Measurements from ENCODE around the gene HINT1.

Gene HINT1

GRCh38 chr5:131165119-131165727 is at the start of gene HINT1:
TSS of gene HINT1 (minus strand) at chr5:131165256. CDS start at chr5:131165205, 51 bp downstream.
- Histone ChIP-seq H3K4me2 (ENCODE audit: low read depth, low read length, poor library complexity, severe bottlenecking) (peak within 1 kb of the TSS; percentile 92), H3F3A (ENCODE audit: low read depth) (no peaks in the 10 kb centered on the region), H3K4me1 (ENCODE audit: insufficient read depth, low read length, poor library complexity, severe bottlenecking) (peaks cover 16% of the 10 kb centered on the region), H3K4me3 (ENCODE audit: low read length, poor library complexity, severe bottlenecking) (peak within 1 kb of the TSS; percentile 92), H3K9me2 (replicated peaks; ENCODE audit: low read depth, low read length) (no peaks in the 10 kb centered on the region), H3K9ac (ENCODE audit: low read depth, low read length, poor library complexity, severe bottlenecking) (peak within 1 kb of the TSS; percentile 94), H3K36me3 (ENCODE audit: insufficient read depth, low read length) (peaks cover 12% of the 10 kb centered on the region; the same call in 1 of the 2 replicates), H2AFZ (ENCODE audit: low read length) (peak within 1 kb of the TSS; percentile 94), H4K20me1 (ENCODE audit: insufficient read depth, low read length, poor library complexity, severe bottlenecking) (peaks cover 27% of the 10 kb centered on the region), H3K79me2 (ENCODE audit: insufficient read depth, low read length) (peaks cover 44% of the 10 kb centered on the region), H3K9me3 (ENCODE audit: insufficient read depth, low read depth, low read length) (no peaks in the 10 kb centered on the region), H3K27me3 (ENCODE audit: insufficient read depth, low read length, poor library complexity, severe bottlenecking) (no peaks in the 10 kb centered on the region)
- no peak for TF ChIP-seq EZH2phosphoT487 (IDR thresholded peaks at IDR 0.05; ENCODE audit: borderline replicate concordance)

GRCh38 chr5:131214609-131215227 is 49.7 kb upstream of the HINT1 start:
- no peak overlapping the region for H2AFZ ChIP-seq (ENCODE audit: low read length)
- no peaks in the 10 kb centered on the region for H3K27me3 ChIP-seq (ENCODE audit: insufficient read depth, low read length, poor library complexity, severe bottlenecking)
- peaks cover 80% of the 10 kb centered on the region for H3K79me2 ChIP-seq (ENCODE audit: insufficient read depth, low read length)
- H3K9me3 ChIP-seq (ENCODE audit: insufficient read depth, low read depth, low read length) = no peaks in the 10 kb centered on the region
- peaks cover 39% of the 10 kb centered on the region for H3K4me1 ChIP-seq (ENCODE audit: insufficient read depth, low read length, poor library complexity, severe bottlenecking)
- H4K20me1 ChIP-seq (ENCODE audit: insufficient read depth, low read length, poor library complexity, severe bottlenecking) = no peaks in the 10 kb centered on the region
- H3K9me2 ChIP-seq (replicated peaks; ENCODE audit: low read depth, low read length) = no peaks in the 10 kb centered on the region
- peaks cover 4% of the 10 kb centered on the region for H3F3A ChIP-seq (ENCODE audit: low read depth)
- H3K4me3 ChIP-seq (ENCODE audit: low read length, poor library complexity, severe bottlenecking) = peak overlapping the region; percentile 60
- peak overlapping the region; percentile 69 for H3K9ac ChIP-seq (ENCODE audit: low read depth, low read length, poor library complexity, severe bottlenecking)
- H3K4me2 ChIP-seq (ENCODE audit: low read depth, low read length, poor library complexity, severe bottlenecking) = peak overlapping the region; percentile 73
- TF ChIP-seq CTCF (conservative IDR thresholded peaks at IDR 0.05; ENCODE audit: low read length) (no peak), EZH2phosphoT487 (IDR thresholded peaks at IDR 0.05; ENCODE audit: borderline replicate concordance) (no peak)
- no peaks in the 10 kb centered on the region for H3K36me3 ChIP-seq (ENCODE audit: insufficient read depth, low read length)

GRCh38 chr5:131212471-131213021 is 47.5 kb upstream of the HINT1 start:
- Histone ChIP-seq H3K27me3 (ENCODE audit: insufficient read depth, low read length, poor library complexity, severe bottlenecking) (no peaks in the 10 kb centered on the region), H3K9me3 (ENCODE audit: insufficient read depth, low read depth, low read length) (no peaks in the 10 kb centered on the region), H3F3A (ENCODE audit: low read depth) (peaks cover 12% of the 10 kb centered on the region), H3K79me2 (ENCODE audit: insufficient read depth, low read length) (peaks cover 72% of the 10 kb centered on the region), H3K4me1 (ENCODE audit: insufficient read depth, low read length, poor library complexity, severe bottlenecking) (peaks cover 51% of the 10 kb centered on the region), H3K36me3 (ENCODE audit: insufficient read depth, low read length) (no peaks in the 10 kb centered on the region), H2AFZ (ENCODE audit: low read length) (no peak overlapping the region), H3K4me2 (ENCODE audit: low read depth, low read length, poor library complexity, severe bottlenecking) (peak overlapping the region; percentile 86), H3K4me3 (ENCODE audit: low read length, poor library complexity, severe bottlenecking) (peak overlapping the region; percentile 78), H3K9me2 (replicated peaks; ENCODE audit: low read depth, low read length) (no peaks in the 10 kb centered on the region), H3K9ac (ENCODE audit: low read depth, low read length, poor library complexity, severe bottlenecking) (peak overlapping the region; percentile 72), H4K20me1 (ENCODE audit: insufficient read depth, low read length, poor library complexity, severe bottlenecking) (no peaks in the 10 kb centered on the region)
- TF ChIP-seq CTCF (conservative IDR thresholded peaks at IDR 0.05; ENCODE audit: low read length) (no peak), EZH2phosphoT487 (IDR thresholded peaks at IDR 0.05; ENCODE audit: borderline replicate concordance) (no peak)
